HepG2 (cell line): Measurements from ENCODE around the gene THRB.

ENCODE experiments used
- MAFF ChIP-seq: IDR thresholded peaks from 2 replicates; pipeline ENCODE4 v1.6.1; 2011; ENCODE audit warnings: low read depth, low read length, improper control_type of control experiment
- TF ChIP-seq, protein P1 (sequence below): sonication (generic); formaldehyde crosslinking; IDR thresholded peaks from 2 replicates; pipeline ENCODE4 v1.4.0; 2020; ENCODE audit warnings: missing genetic modification reagents

DNA sequence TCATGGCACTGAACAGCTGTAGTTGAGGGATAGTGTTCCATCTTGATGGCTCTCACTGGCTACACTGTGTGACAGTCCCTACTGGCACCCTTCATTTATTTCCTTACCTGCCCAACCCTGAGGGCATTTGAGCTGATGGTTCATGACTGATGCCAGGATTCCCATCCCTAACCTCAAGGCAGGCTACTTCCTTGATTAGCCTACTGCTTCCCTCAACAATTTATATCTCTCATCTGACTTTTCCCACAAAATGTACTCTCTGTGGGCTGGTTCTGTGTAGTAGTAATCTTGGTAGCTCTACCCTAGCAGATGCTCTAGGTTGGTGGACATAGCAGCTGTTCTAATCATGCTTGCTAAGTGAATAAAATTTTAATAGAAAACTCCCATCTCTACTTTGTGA is 106.0 kb downstream of the THRB start:
- TF ChIP-seq, protein P1, sequence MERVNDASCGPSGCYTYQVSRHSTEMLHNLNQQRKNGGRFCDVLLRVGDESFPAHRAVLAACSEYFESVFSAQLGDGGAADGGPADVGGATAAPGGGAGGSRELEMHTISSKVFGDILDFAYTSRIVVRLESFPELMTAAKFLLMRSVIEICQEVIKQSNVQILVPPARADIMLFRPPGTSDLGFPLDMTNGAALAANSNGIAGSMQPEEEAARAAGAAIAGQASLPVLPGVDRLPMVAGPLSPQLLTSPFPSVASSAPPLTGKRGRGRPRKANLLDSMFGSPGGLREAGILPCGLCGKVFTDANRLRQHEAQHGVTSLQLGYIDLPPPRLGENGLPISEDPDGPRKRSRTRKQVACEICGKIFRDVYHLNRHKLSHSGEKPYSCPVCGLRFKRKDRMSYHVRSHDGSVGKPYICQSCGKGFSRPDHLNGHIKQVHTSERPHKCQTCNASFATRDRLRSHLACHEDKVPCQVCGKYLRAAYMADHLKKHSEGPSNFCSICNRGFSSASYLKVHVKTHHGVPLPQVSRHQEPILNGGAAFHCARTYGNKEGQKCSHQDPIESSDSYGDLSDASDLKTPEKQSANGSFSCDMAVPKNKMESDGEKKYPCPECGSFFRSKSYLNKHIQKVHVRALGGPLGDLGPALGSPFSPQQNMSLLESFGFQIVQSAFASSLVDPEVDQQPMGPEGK (CRISPR knock-in tag) = no peak
- TF ChIP-seq MAFF = no peak
